Measurements from ENCODE around the gene SLC25A1. TPM values are rescaled to one million over a fixed set of nuclear protein-coding genes. Genes with fewer than 3 reads are reported as not detected.
"Not testable (repeated sequence)": the region's sequence is repeated elsewhere in the genome, so short reads cannot be mapped to it uniquely, and the experiment has no call there.

SLC25A1 gene
- total RNA-seq, 2 experiments from 2014 or later, result 60.6 to 68.1 TPM

GRCh38 chr22:19214078-19214473 is 35.5 kb upstream of the SLC25A1 start:
- no peaks in the 10 kb centered on the region for H3K36me3 Mint-ChIP-seq
- H3K27ac Mint-ChIP-seq, result no peak overlapping the region

GRCh38 chr22:19213442-19214077 is 35.0 kb upstream of the SLC25A1 start:
- no peaks in the 10 kb centered on the region for H3K9me3 Mint-ChIP-seq (ENCODE audit: low read depth)
- CTCF ChIA-PET, result interaction anchor here (1.3 to 2.2 kb wide), 2 partner anchors 69 to 416 kb away, joined by 4 to 6 read pairs; partner anchors contain the start of gene ESS2
- H3K4me3 Mint-ChIP-seq, result no peak overlapping the region
- ATAC-seq, result no peak
- peaks cover 34% of the 10 kb centered on the region for H3K27me3 Mint-ChIP-seq
- H3K36me3 Mint-ChIP-seq, result no peaks in the 10 kb centered on the region
- no peak overlapping the region for H3K27ac Mint-ChIP-seq
- peaks cover 4% of the 10 kb centered on the region for H3K4me1 Mint-ChIP-seq
- no peak for DNase-seq

More at GRCh38 chr22:19214078-19214473, 35.5 kb upstream of the SLC25A1 start:
- CTCF ChIA-PET, result interaction anchor here (1.3 to 2.2 kb wide), 2 partner anchors 69 to 416 kb away, joined by 4 to 6 read pairs; partner anchors contain the start of gene ESS2
- DNase-seq (no peak), ATAC-seq (no peak)
- Mint-ChIP-seq H3K9me3 (ENCODE audit: low read depth) (no peaks in the 10 kb centered on the region), H3K4me1 (peaks cover 4% of the 10 kb centered on the region), H3K27me3 (peaks cover 32% of the 10 kb centered on the region), H3K4me3 (no peak overlapping the region)

GRCh38 chr22:19213001-19213400 is 34.5 kb upstream of the SLC25A1 start:
- no peak overlapping the region for H3K4me3 Mint-ChIP-seq
- no peak overlapping the region for H3K27ac Mint-ChIP-seq
- H3K9me3 Mint-ChIP-seq (ENCODE audit: low read depth), result no peaks in the 10 kb centered on the region
- H3K36me3 Mint-ChIP-seq, result no peaks in the 10 kb centered on the region
- H3K27me3 Mint-ChIP-seq, result peaks cover 34% of the 10 kb centered on the region
- DNase-seq (no peak), ATAC-seq (no peak)
- CTCF ChIA-PET, result interaction anchor here (1.3 kb wide), 1 partner anchor 68 kb away, joined by 4 read pairs; the partner anchor contains the start of gene ESS2
- H3K4me1 Mint-ChIP-seq, result peaks cover 3% of the 10 kb centered on the region

GRCh38 chr22:19212302-19212870 is 33.9 kb upstream of the SLC25A1 start:
- DNase-seq (no peak), ATAC-seq (no peak)
- H3K27ac Mint-ChIP-seq, result no peak overlapping the region
- H3K4me3 Mint-ChIP-seq, result no peak overlapping the region
- H3K4me1 Mint-ChIP-seq, result no peaks in the 10 kb centered on the region
- peaks cover 34% of the 10 kb centered on the region for H3K27me3 Mint-ChIP-seq
- CTCF ChIA-PET, result interaction anchor here (1.1 kb wide), 1 partner anchor 11 kb away, joined by 5 read pairs; no protein-coding TSS in a partner anchor
- no peaks in the 10 kb centered on the region for H3K9me3 Mint-ChIP-seq (ENCODE audit: low read depth)
- no peaks in the 10 kb centered on the region for H3K36me3 Mint-ChIP-seq

- no peaks in the 10 kb centered on the region for H3K9me3 Mint-ChIP-seq (ENCODE audit: low read depth)
- no peak overlapping the region for H3K27ac Mint-ChIP-seq
- peaks cover 34% of the 10 kb centered on the region for H3K27me3 Mint-ChIP-seq
- H3K36me3 Mint-ChIP-seq, result no peaks in the 10 kb centered on the region
- ATAC-seq (no peak), DNase-seq (no peak)
- CTCF ChIA-PET, result no interaction called here
- H3K4me1 Mint-ChIP-seq, result no peaks in the 10 kb centered on the region
- no peak overlapping the region for H3K4me3 Mint-ChIP-seq
Measured at GRCh38 chr22:19210188-19210587, 31.7 kb upstream of the SLC25A1 start.

GRCh38 chr22:19208287-19208847 is 29.8 kb upstream of the SLC25A1 start:
- ATAC-seq (no peak), DNase-seq (no peak)
- CTCF ChIA-PET, result interaction anchor here (1.0 to 1.5 kb wide), 2 partner anchors 10 to 55 kb away, joined by 3 to 5 read pairs; no protein-coding TSS in a partner anchor
- Mint-ChIP-seq H3K36me3 (no peaks in the 10 kb centered on the region), H3K27ac (no peak overlapping the region), H3K4me3 (no peak overlapping the region), H3K4me1 (no peaks in the 10 kb centered on the region), H3K9me3 (ENCODE audit: low read depth) (no peaks in the 10 kb centered on the region), H3K27me3 (peaks cover 26% of the 10 kb centered on the region)

GRCh38 chr22:19207884-19208283 is 29.3 kb upstream of the SLC25A1 start:
- DNase-seq, result no peak
- no peaks in the 10 kb centered on the region for H3K9me3 Mint-ChIP-seq (ENCODE audit: low read depth)
- H3K36me3 Mint-ChIP-seq, result no peaks in the 10 kb centered on the region
- H3K4me1 Mint-ChIP-seq, result no peaks in the 10 kb centered on the region
- CTCF ChIA-PET, result interaction anchor here (1.0 to 1.5 kb wide), 2 partner anchors 11 to 55 kb away, joined by 3 to 5 read pairs; no protein-coding TSS in a partner anchor
- peaks cover 22% of the 10 kb centered on the region for H3K27me3 Mint-ChIP-seq
- H3K4me3 Mint-ChIP-seq, result no peak overlapping the region
- no peak overlapping the region for H3K27ac Mint-ChIP-seq
- no peak for ATAC-seq

- DNase-seq (no peak), ATAC-seq (no peak)
- no peak overlapping the region for H3K4me3 Mint-ChIP-seq
- no peaks in the 10 kb centered on the region for H3K36me3 Mint-ChIP-seq
- CTCF ChIA-PET, result interaction anchor here (0.7 kb wide), 1 partner anchor 347 kb away, joined by 4 read pairs; no protein-coding TSS in a partner anchor
- H3K27ac Mint-ChIP-seq, result no peak overlapping the region
- H3K27me3 Mint-ChIP-seq, result peaks cover 19% of the 10 kb centered on the region
- H3K4me1 Mint-ChIP-seq, result no peaks in the 10 kb centered on the region
- no peaks in the 10 kb centered on the region for H3K9me3 Mint-ChIP-seq (ENCODE audit: low read depth)
Measured at GRCh38 chr22:19207401-19207808, 28.9 kb upstream of the SLC25A1 start.

- Mint-ChIP-seq H3K4me3 (no peak overlapping the region), H3K9me3 (ENCODE audit: low read depth) (no peaks in the 10 kb centered on the region), H3K27me3 (peaks cover 16% of the 10 kb centered on the region), H3K36me3 (no peaks in the 10 kb centered on the region), H3K27ac (no peak overlapping the region), H3K4me1 (no peaks in the 10 kb centered on the region)
- CTCF ChIA-PET, result interaction anchor here (0.8 to 2.3 kb wide), 2 partner anchors 24 to 27 kb away, joined by 3 to 5 read pairs; no protein-coding TSS in a partner anchor
- no peak for ATAC-seq
- DNase-seq, result no peak
Measured at GRCh38 chr22:19206287-19206686, 27.8 kb upstream of the SLC25A1 start.

- no peaks in the 10 kb centered on the region for H3K36me3 Mint-ChIP-seq
- CTCF ChIA-PET, result interaction anchor here (0.8 to 2.3 kb wide), 2 partner anchors 25 to 425 kb away, joined by 3 to 5 read pairs; no protein-coding TSS in a partner anchor
- peaks cover 6% of the 10 kb centered on the region for H3K27me3 Mint-ChIP-seq
- no peaks in the 10 kb centered on the region for H3K9me3 Mint-ChIP-seq (ENCODE audit: low read depth)
- H3K27ac Mint-ChIP-seq, result no peak overlapping the region
- no peak for ATAC-seq
- H3K4me1 Mint-ChIP-seq, result no peaks in the 10 kb centered on the region
- DNase-seq, result no peak
- H3K4me3 Mint-ChIP-seq, result no peak overlapping the region
Measured at GRCh38 chr22:19204640-19205039, 26.1 kb upstream of the SLC25A1 start.

GRCh38 chr22:19203834-19204233 is 25.3 kb upstream of the SLC25A1 start:
- ATAC-seq (no peak), DNase-seq (no peak)
- Mint-ChIP-seq H3K27me3 (no peaks in the 10 kb centered on the region), H3K4me1 (no peaks in the 10 kb centered on the region), H3K36me3 (no peaks in the 10 kb centered on the region), H3K9me3 (ENCODE audit: low read depth) (no peaks in the 10 kb centered on the region), H3K27ac (no peak overlapping the region), H3K4me3 (no peak overlapping the region)
- CTCF ChIA-PET, result no interaction called here

- CTCF ChIA-PET, result not testable (repeated sequence)
Measured at GRCh38 chr22:19202799-19203186, 24.3 kb upstream of the SLC25A1 start.

GRCh38 chr22:19201869-19202798 is 23.6 kb upstream of the SLC25A1 start:
- ATAC-seq, result no peak
- Mint-ChIP-seq H3K4me1 (no peaks in the 10 kb centered on the region), H3K27ac (no peak overlapping the region), H3K27me3 (peaks cover 4% of the 10 kb centered on the region), H3K36me3 (no peaks in the 10 kb centered on the region), H3K4me3 (no peak overlapping the region), H3K9me3 (ENCODE audit: low read depth) (no peaks in the 10 kb centered on the region)
- DNase-seq, result no peak
- CTCF ChIA-PET, result interaction anchor here (0.9 kb wide), 1 partner anchor 9 kb away, joined by 5 read pairs; no protein-coding TSS in a partner anchor

More at GRCh38 chr22:19202799-19203186, 24.3 kb upstream of the SLC25A1 start:
- not testable (repeated sequence) for ATAC-seq; H3K4me3 Mint-ChIP-seq; H3K9me3 Mint-ChIP-seq (ENCODE audit: low read depth); H3K36me3 Mint-ChIP-seq; DNase-seq; H3K27me3 Mint-ChIP-seq; H3K27ac Mint-ChIP-seq; H3K4me1 Mint-ChIP-seq

All from activated CD8-positive, alpha-beta memory T cell treated with anti-CD3 and anti-CD28 coated beads, Interleukin-2, amount 10 ng/mL, durations not matched to agents 7 days and 5 days (primary cell).